CD4-positive, CD25-positive, alpha-beta regulatory T cell (primary cell): ENCODE data around the gene SH2D4B. TPM values are rescaled to one million over a fixed set of nuclear protein-coding genes. Genes with fewer than 3 reads are reported as not detected.

Source experiments
- ATAC-seq, 2 donors: fragments of 150-1000 bp; cut with Tn5 transposase; one replicate each; pipeline ENCODE4 v1.10.0; 2021; ENCODE audit warnings: low read depth in 2 of 2, moderate number of reproducible peaks in 2 of 2, moderate library complexity in 1 of 2
- DNase-seq, 3 donors: peaks; one replicate each; pipeline versions ENCODE4 v3.0.0 to v3.0.0-alpha.2; 2012 to 2022; ENCODE audit warnings: mixed read lengths in 1 of 3
- H3K27ac ChIP-seq: one replicate; pipeline ENCODE4 v1.7.0; 2013; ENCODE audit warnings: mild to moderate bottlenecking, low read length; ENCODE audit not compliant: insufficient read depth, poor library complexity, severe bottlenecking
- H3K27me3 ChIP-seq: one replicate; pipeline ENCODE4 v1.7.0; 2013; ENCODE audit warnings: low read length; ENCODE audit not compliant: control insufficient read depth, insufficient read depth
- H3K36me3 ChIP-seq: one replicate; pipeline ENCODE4 v1.7.0; 2013; ENCODE audit warnings: mild to moderate bottlenecking, low read length, moderate library complexity; ENCODE audit not compliant: control insufficient read depth, insufficient read depth
- H3K4me1 ChIP-seq: 2 replicates; pipeline ENCODE4 v1.7.0; 2013; ENCODE audit warnings: mild to moderate bottlenecking, low read length; ENCODE audit not compliant: insufficient read depth, control insufficient read depth, poor library complexity, severe bottlenecking
- H3K4me3 ChIP-seq: one replicate; pipeline ENCODE4 v1.7.0; 2013; ENCODE audit warnings: low read depth, mild to moderate bottlenecking, low read length, moderate library complexity
- H3K9me3 ChIP-seq, 2 experiments: 1 replicate in 1 of 2; 2 replicates in 1 of 2; pipeline ENCODE4 v1.7.0; 2013; ENCODE audit warnings: low read length in 2 of 2, mild to moderate bottlenecking in 1 of 2, moderate library complexity in 1 of 2; ENCODE audit not compliant: control insufficient read depth in 2 of 2
- H3K27ac Mint-ChIP-seq, 3 donors: one replicate each; pipeline ENCODE4 v1.8.0; 2020 to 2022; ENCODE audit warnings: mild to moderate bottlenecking in 3 of 3, mixed read lengths in 3 of 3, moderate library complexity in 2 of 3
- H3K27me3 Mint-ChIP-seq: one replicate; pipeline ENCODE4 v1.8.0; 2022; ENCODE audit warnings: mild to moderate bottlenecking, mixed read lengths
- H3K36me3 Mint-ChIP-seq: one replicate; pipeline ENCODE4 v1.8.0; 2020; ENCODE audit warnings: mixed read lengths
- H3K4me1 Mint-ChIP-seq, 4 donors: one replicate each; pipeline ENCODE4 v1.8.0; 2020 to 2022; ENCODE audit warnings: mixed read lengths in 4 of 4, mild to moderate bottlenecking in 1 of 4
- H3K4me3 Mint-ChIP-seq, 4 donors: one replicate each; pipeline ENCODE4 v1.8.0; 2020 to 2022; ENCODE audit warnings: mild to moderate bottlenecking in 4 of 4, mixed read lengths in 4 of 4, moderate library complexity in 3 of 4
- H3K9me3 Mint-ChIP-seq, 7 donors: one replicate each; pipeline ENCODE4 v1.8.0; 2020 to 2022; ENCODE audit warnings: mixed read lengths in 7 of 7, mild to moderate bottlenecking in 3 of 7, moderate library complexity in 2 of 7
- polyA plus RNA-seq, 4 donors: library from polyadenylated mRNA; unstranded; fragments of 300-500 nt; fragmentation: Illumina TruSeq; gene quantifications; one replicate each; pipeline ENCODE4 v1.2.3, GENCODE V29; 2021
- total RNA-seq: library from RNA; stranded (reverse); gene quantifications from one replicate; pipeline ENCODE4 v1.2.3, GENCODE V29; 2022

SH2D4B gene
- total and polyA plus RNA-seq, 5 donors from 2014 or later, result 0.25 TPM; not detected in 4

DNA sequence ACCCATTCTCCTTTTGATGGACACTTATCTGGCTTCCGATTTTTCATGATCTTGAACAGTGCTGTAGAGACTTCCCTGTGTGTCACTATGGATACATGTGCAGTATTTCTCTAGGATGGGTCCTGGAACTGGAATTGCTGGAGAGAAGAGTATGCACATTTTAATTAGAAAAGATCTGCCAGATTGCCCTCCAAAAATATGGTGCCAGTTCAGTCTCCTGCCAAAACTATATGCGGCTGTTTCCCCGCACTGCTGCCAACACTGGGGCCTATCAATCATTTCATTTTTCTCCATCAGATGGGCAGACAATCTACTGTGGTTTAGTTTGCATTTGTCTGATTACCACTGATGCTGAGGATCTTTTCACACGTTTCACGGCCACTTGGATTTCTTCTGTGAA, 105.0 kb downstream of the SH2D4B start:
- Mint-ChIP-seq H3K36me3 (no peaks in the 10 kb centered on the region), H3K27me3 (peaks cover 23% of the 10 kb centered on the region), H3K4me3 (no peak overlapping the region), H3K27ac (no peak overlapping the region), H3K9me3 (peaks cover 0 to 12% (median 0%) of the 10 kb centered on the region in 7 donors), H3K4me1 (no peaks in the 10 kb centered on the region)
- H3K27me3 ChIP-seq, result peaks cover 2% of the 10 kb centered on the region
- no peaks in the 10 kb centered on the region for H3K9me3 ChIP-seq
- H3K36me3 ChIP-seq, result no peaks in the 10 kb centered on the region
- H3K4me1 ChIP-seq, result no peaks in the 10 kb centered on the region
- no peak overlapping the region for H3K4me3 ChIP-seq
- no peak overlapping the region for H3K27ac ChIP-seq
- no peak for ATAC-seq
- DNase-seq, result no peak

DNA sequence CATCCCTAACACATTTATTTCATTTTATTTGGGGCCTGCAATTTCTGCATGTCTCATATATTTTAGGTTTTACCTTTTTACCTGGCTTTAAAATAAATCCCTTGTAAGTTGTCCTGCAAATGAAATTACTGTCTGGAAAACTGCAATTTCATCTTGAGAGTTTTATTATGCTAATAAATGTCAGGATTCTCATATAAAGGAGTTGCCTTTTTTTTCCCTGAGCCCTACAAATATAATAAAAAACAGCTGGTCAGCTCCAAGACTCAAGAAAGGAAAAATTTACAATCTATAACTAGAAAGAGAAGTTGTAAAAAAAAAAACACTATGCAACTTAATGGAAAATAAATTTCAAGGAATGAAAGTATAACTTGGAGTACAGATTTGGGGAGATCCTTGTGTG, 108.7 kb downstream of the SH2D4B start:
- DNase-seq (no peak), ATAC-seq (no peak)
- Histone ChIP-seq H3K9me3 (no peaks in the 10 kb centered on the region), H3K27ac (no peak overlapping the region), H3K27me3 (peaks cover 2% of the 10 kb centered on the region), H3K4me1 (no peaks in the 10 kb centered on the region), H3K36me3 (no peaks in the 10 kb centered on the region), H3K4me3 (no peak overlapping the region)
- Mint-ChIP-seq H3K9me3 (peaks cover 0 to 2% (median 0%) of the 10 kb centered on the region in 7 donors), H3K27ac (no peak overlapping the region), H3K4me1 (no peaks in the 10 kb centered on the region), H3K4me3 (no peak overlapping the region), H3K27me3 (peaks cover 17% of the 10 kb centered on the region), H3K36me3 (no peaks in the 10 kb centered on the region)

DNA sequence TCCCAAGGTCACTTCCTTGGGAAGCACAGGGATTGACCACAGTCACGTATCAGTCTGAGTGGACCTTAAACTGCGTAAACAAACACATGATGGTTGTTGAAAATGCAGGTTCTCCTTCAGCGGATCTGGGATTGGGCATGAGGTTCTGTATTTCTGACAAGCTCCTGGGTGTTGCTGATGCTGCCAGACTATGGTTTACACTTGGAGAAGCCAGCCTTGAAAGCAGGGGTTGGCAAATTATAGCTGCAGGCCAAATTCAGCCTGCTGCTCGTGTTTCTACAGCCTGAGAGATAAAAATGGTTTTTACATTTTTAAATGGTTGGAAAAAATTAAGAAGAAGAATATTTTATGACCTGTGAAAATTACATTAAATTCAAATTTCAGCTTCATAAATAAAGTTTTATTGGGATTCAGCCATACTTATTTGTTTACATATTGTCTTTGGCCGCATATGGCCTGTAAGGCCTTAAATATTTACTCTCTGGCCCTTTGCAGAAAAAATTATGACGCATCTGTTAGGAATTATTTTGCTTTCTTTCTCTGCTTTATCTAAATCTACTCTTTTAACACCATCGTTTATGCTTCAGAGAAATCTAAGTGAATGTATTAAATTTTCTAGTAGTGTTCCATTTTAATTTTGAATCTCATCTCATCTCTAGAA, 109.6 kb downstream of the SH2D4B start:
- H3K27ac Mint-ChIP-seq, result no peak overlapping the region
- peaks cover 2% of the 10 kb centered on the region for H3K27me3 ChIP-seq

DNA sequence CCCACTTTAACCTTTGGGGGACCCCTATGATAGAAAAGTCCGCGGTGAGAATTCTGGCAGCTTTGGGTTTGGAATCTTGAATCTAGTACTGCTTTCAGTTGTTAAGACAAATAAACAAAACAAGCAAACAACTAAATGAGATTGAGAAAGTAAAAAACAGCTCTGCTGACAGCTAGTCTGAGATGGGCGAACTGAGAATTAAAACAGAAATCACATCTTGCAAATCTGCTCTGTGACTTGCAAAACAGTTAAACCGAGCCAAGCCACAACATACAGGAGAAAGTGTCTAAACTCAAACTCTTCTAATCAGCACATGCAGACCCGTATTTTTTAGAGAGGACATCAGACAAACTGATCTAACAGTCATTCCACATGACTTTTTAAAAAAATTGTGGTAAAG, 110.4 kb downstream of the SH2D4B start:
- H3K27ac Mint-ChIP-seq, result no peak overlapping the region
- no peaks in the 10 kb centered on the region for H3K4me1 Mint-ChIP-seq
- H3K4me1 ChIP-seq, result no peaks in the 10 kb centered on the region
- H3K27me3 Mint-ChIP-seq, result peaks cover 12% of the 10 kb centered on the region
- ATAC-seq (no peak), DNase-seq (no peak)
- no peaks in the 10 kb centered on the region for H3K36me3 Mint-ChIP-seq
- no peaks in the 10 kb centered on the region for H3K9me3 ChIP-seq
- no peaks in the 10 kb centered on the region for H3K36me3 ChIP-seq
- no peak overlapping the region for H3K4me3 ChIP-seq
- peaks cover 5% of the 10 kb centered on the region for H3K27me3 ChIP-seq
- peaks cover 0 to 2% (median 0%) of the 10 kb centered on the region in 7 donors for H3K9me3 Mint-ChIP-seq
- H3K27ac ChIP-seq, result no peak overlapping the region
- no peak overlapping the region for H3K4me3 Mint-ChIP-seq

More for the DNA sequence above, 109.6 kb downstream of the SH2D4B start:
- Mint-ChIP-seq H3K27me3 (peaks cover 17% of the 10 kb centered on the region), H3K9me3 (peaks cover 0 to 2% (median 0%) of the 10 kb centered on the region in 7 donors), H3K4me1 (no peaks in the 10 kb centered on the region), H3K4me3 (no peak overlapping the region), H3K36me3 (no peaks in the 10 kb centered on the region)
- Histone ChIP-seq H3K27ac (no peak overlapping the region), H3K4me3 (no peak overlapping the region), H3K36me3 (no peaks in the 10 kb centered on the region), H3K4me1 (no peaks in the 10 kb centered on the region), H3K9me3 (no peaks in the 10 kb centered on the region)
- DNase-seq (no peak), ATAC-seq (no peak)

DNA sequence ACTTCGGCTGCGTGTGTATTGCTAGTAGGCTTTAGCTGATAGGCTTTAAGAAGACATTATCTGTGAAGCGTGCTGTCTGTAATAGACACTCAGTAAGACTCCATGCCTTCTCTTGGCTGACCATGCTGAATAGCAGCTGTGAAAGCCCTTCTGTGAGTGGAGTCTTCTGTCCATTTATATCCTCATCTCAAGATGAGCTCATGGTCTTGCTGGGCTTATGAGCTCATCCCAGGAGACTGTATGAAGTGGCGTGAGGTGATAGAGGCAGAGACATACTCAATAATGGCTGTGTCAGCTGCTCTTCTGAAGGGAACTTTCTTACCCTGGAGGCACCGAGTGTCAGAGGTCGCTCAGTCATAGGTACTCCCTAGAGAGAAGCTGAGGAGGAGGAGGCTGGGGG, 111.5 kb downstream of the SH2D4B start:
- Histone ChIP-seq H3K9me3 (peaks cover 8 to 9% of the 10 kb centered on the region in 2 experiments), H3K36me3 (no peaks in the 10 kb centered on the region), H3K27me3 (peaks cover 5% of the 10 kb centered on the region), H3K4me3 (no peak overlapping the region), H3K4me1 (no peaks in the 10 kb centered on the region), H3K27ac (no peak overlapping the region)
- H3K4me1 Mint-ChIP-seq, result no peaks in the 10 kb centered on the region
- no peak overlapping the region for H3K27ac Mint-ChIP-seq
- no peak overlapping the region for H3K4me3 Mint-ChIP-seq
- ATAC-seq (no peak), DNase-seq (no peak)
- no peaks in the 10 kb centered on the region for H3K36me3 Mint-ChIP-seq
- peaks cover 11% of the 10 kb centered on the region for H3K27me3 Mint-ChIP-seq
- H3K9me3 Mint-ChIP-seq, result peaks cover 2 to 10% (median 5%) of the 10 kb centered on the region in 7 donors

DNA sequence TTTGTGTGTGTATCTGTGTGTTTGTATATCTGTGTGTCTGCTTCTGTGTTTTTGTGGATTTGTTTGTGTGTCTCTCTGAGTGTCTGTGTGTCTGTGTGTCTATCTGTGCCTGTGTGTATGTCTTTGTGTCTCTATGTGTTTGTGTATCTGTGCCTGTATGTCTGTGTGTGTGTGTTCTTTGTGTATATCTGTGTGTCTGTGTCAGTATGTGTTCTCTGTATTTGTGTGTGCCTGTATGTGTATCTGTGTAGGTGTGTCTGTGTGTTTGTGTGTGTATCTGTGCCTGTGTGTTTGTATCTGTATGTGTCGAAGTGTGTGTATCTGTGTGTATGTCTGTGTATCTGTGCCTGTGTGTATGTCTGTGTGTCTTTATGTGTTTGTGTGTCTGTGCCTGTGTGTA, 118.2 kb downstream of the SH2D4B start:
- peaks cover 3% of the 10 kb centered on the region for H3K27me3 Mint-ChIP-seq
- DNase-seq (no peak), ATAC-seq (no peak)
- no peaks in the 10 kb centered on the region for H3K36me3 Mint-ChIP-seq
- peaks cover 0 to 13% (median 8%) of the 10 kb centered on the region in 7 donors for H3K9me3 Mint-ChIP-seq
- no peaks in the 10 kb centered on the region for H3K4me1 ChIP-seq
- no peak overlapping the region for H3K27ac ChIP-seq
- H3K36me3 ChIP-seq, result no peaks in the 10 kb centered on the region
- H3K9me3 ChIP-seq, result peaks cover 12 to 20% of the 10 kb centered on the region in 2 experiments
- no peak overlapping the region for H3K4me3 ChIP-seq
- peaks cover 7% of the 10 kb centered on the region for H3K27me3 ChIP-seq
- no peak overlapping the region for H3K27ac Mint-ChIP-seq
- H3K4me3 Mint-ChIP-seq, result no peak overlapping the region
- no peaks in the 10 kb centered on the region for H3K4me1 Mint-ChIP-seq

DNA sequence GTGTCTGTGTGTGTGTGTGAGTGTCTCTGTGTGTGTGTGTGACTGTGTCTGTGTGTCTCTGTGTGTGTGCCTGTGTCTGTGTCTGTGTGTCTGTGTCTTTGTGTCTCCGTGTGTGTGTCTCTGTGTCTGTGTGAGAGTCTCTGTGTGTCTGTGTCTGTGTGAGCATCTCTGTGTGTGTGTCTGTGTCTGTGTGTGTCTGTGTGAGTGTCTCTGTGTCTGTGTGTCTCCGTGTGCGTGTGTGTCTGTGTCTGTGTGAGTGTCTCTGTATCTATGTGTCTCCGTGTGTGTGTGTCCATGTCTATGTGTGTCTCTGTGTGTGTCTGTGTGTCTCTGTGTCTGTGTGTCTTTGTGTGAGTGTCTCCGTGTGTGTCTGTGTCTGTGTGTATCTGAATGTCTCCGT, 120.4 kb downstream of the SH2D4B start:
- Mint-ChIP-seq H3K27ac (no peak overlapping the region), H3K4me1 (peaks cover 0 to 4% (median 1%) of the 10 kb centered on the region in 4 donors), H3K4me3 (no peak overlapping the region), H3K27me3 (peaks cover 10% of the 10 kb centered on the region), H3K9me3 (peaks cover 0 to 13% (median 8%) of the 10 kb centered on the region in 7 donors), H3K36me3 (no peaks in the 10 kb centered on the region)
- Histone ChIP-seq H3K4me1 (no peaks in the 10 kb centered on the region), H3K4me3 (no peak overlapping the region), H3K27ac (no peak overlapping the region), H3K9me3 (peaks cover 12 to 20% of the 10 kb centered on the region in 2 experiments), H3K27me3 (peaks cover 10% of the 10 kb centered on the region), H3K36me3 (no peaks in the 10 kb centered on the region)
- ATAC-seq, result no peak
- DNase-seq, result no peak

DNA sequence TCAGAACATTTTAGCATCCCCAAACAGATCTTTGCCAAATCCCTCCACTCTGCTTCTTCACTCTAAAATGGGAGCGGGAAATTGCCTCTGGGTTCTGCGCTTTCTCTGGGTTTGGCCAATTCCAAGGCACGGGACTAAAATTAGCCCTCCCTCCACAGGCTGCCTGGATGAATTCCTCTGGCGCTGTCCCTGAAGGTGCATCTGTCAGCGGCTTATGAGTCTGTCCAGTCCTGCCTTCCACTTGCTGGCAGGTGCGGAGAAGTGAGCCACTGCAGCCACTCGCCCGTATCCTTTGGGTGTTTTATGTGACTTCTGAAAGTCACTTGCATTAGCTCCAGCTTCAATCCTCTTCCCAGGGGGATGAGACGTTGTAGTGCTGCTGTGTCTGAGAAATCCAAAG, 121.6 kb downstream of the SH2D4B start:
- ATAC-seq, result no peak
- Mint-ChIP-seq H3K27me3 (peaks cover 10% of the 10 kb centered on the region), H3K4me1 (peaks cover 0 to 4% (median 1%) of the 10 kb centered on the region in 4 donors), H3K36me3 (no peaks in the 10 kb centered on the region), H3K9me3 (peaks cover 0 to 4% (median under 1%) of the 10 kb centered on the region in 7 donors), H3K4me3 (no peak overlapping the region), H3K27ac (no peak overlapping the region)
- Histone ChIP-seq H3K4me3 (no peak overlapping the region), H3K27ac (no peak overlapping the region), H3K9me3 (peaks cover 2 to 11% of the 10 kb centered on the region in 2 experiments), H3K27me3 (peaks cover 15% of the 10 kb centered on the region), H3K4me1 (no peaks in the 10 kb centered on the region), H3K36me3 (no peaks in the 10 kb centered on the region)
- DNase-seq, result no peak
